ENCODE results near the gene OR2AG1.

The OR2AG1 gene

GRCh38 chr11:6782720-6783119 is at the start of gene OR2AG1:
Gene OR2AG1, plus strand, starts transcription at chr11:6783020. Its CDS starts 2,018 bp downstream, at chr11:6785038.
- TF ChIP-seq, protein P1, sequence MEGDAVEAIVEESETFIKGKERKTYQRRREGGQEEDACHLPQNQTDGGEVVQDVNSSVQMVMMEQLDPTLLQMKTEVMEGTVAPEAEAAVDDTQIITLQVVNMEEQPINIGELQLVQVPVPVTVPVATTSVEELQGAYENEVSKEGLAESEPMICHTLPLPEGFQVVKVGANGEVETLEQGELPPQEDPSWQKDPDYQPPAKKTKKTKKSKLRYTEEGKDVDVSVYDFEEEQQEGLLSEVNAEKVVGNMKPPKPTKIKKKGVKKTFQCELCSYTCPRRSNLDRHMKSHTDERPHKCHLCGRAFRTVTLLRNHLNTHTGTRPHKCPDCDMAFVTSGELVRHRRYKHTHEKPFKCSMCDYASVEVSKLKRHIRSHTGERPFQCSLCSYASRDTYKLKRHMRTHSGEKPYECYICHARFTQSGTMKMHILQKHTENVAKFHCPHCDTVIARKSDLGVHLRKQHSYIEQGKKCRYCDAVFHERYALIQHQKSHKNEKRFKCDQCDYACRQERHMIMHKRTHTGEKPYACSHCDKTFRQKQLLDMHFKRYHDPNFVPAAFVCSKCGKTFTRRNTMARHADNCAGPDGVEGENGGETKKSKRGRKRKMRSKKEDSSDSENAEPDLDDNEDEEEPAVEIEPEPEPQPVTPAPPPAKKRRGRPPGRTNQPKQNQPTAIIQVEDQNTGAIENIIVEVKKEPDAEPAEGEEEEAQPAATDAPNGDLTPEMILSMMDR (IDR thresholded peaks at IDR 0.05; ENCODE audit: control extremely low read depth, extremely low read depth, low read depth, missing control alignments), result no peak
- POLR2A ChIA-PET, result no interaction called here
- CTCF ChIA-PET, result interaction anchor here (0.9 to 1.8 kb wide), 4 partner anchors 17 to 66 kb away, joined by 3 to 6 read pairs (median 3); partner anchors contain the start of gene OR6A2
- DNase-seq (ENCODE audit: extremely low spot score), result no peak

GRCh38 chr11:6733326-6734275 is 49.2 kb upstream of the OR2AG1 start:
- no peak for DNase-seq (ENCODE audit: extremely low spot score)
- ChIA-PET POLR2A (no interaction called here), CTCF (interaction anchor here (0.9 to 10.9 kb wide), 7 partner anchors 8 to 35 kb away, joined by 3 to 259 read pairs (median 4); no protein-coding TSS in a partner anchor)
- TF ChIP-seq, protein P1 (IDR thresholded peaks at IDR 0.05; ENCODE audit: control extremely low read depth, extremely low read depth, low read depth, missing control alignments), result no peak

- CTCF ChIA-PET, result interaction anchor here (1.2 to 10.9 kb wide), 6 partner anchors 9 to 544 kb away, joined by 3 to 259 read pairs (median 6); no protein-coding TSS in a partner anchor
- TF ChIP-seq, protein P1 (IDR thresholded peaks at IDR 0.05; ENCODE audit: control extremely low read depth, extremely low read depth, low read depth, missing control alignments), result no peak
- DNase-seq (ENCODE audit: extremely low spot score), result no peak
- POLR2A ChIA-PET, result no interaction called here
Observed at GRCh38 chr11:6734616-6735015, 48.2 kb upstream of the OR2AG1 start.

DNA sequence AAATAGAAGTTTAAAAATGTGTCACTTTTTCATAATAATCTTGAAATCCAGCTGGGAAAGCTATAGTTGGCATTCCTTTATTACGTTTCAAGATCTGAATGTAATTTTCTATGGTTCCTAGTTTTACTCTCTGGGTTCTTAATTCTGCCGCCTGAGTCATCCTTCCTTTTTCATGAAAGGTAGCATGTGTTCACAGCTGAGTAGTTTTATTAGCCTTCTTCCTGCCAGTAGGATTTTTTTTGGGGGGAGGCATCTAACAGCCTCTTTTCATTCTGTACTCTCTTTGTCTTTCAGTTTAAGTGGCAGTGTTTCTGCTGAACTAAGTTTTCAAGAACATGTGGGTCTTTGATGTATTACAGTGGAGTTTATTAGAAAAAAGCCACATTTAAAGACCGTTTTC is 47.5 kb upstream of the OR2AG1 start:
- no peak for DNase-seq (ENCODE audit: extremely low spot score)
- ChIA-PET CTCF (interaction anchor here (1.2 to 10.9 kb wide), 9 partner anchors 8 to 960 kb away, joined by 3 to 259 read pairs (median 5); no protein-coding TSS in a partner anchor), POLR2A (no interaction called here)
- TF ChIP-seq, protein P1 (IDR thresholded peaks at IDR 0.05; ENCODE audit: control extremely low read depth, extremely low read depth, low read depth, missing control alignments), result no peak

DNA sequence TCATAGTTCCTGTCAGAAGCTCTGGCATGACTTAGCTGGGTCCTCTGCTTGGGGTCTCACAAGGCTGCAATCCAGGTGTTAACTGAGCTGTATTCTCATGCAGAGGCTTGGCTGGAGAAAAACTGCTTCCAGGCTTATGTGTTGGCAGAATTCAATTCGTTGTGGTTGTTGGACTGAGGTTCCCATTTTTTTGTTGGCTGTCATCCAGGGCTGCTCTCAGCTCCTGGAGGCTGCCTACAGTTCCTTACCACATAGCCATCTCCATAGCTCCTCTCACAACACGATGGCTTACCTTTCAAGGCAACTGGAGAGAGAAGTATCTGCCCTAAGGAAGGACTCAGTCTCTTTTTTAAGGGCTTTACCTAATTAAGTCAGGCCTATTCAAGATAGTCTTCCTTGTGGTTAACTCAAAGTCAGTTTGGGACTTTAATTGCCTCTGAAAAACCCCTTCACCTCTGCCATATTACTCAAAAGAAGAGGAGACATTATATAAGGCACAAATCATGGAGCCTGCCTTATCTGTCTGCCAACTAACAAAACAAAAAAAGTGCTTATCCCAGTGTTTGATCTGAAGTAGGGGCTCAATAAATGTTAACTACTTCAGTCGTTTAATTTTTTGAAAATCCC is 46.2 kb upstream of the OR2AG1 start:
- POLR2A ChIA-PET, result no interaction called here
- CTCF ChIA-PET, result interaction anchor here (1.0 to 10.9 kb wide), 14 partner anchors 8 to 959 kb away, joined by 3 to 259 read pairs (median 4); partner anchors contain the start of genes OR2AG2 and TPP1
- TF ChIP-seq, protein P1 (IDR thresholded peaks at IDR 0.05; ENCODE audit: control extremely low read depth, extremely low read depth, low read depth, missing control alignments), result no peak
- DNase-seq (ENCODE audit: extremely low spot score), result no peak

- peak; percentile 58 for DNase-seq (ENCODE audit: extremely low spot score)
- CTCF ChIA-PET, result interaction anchor here (0.6 to 10.9 kb wide), 24 partner anchors 9 to 944 kb away, joined by 3 to 259 read pairs (median 4); partner anchors contain the start of genes MRPL17 and TPP1
- POLR2A ChIA-PET, result interaction anchor here (0.6 kb wide), 1 partner anchor 288 kb away, joined by 3 read pairs; no protein-coding TSS in a partner anchor
- TF ChIP-seq, protein P1 (IDR thresholded peaks at IDR 0.05; ENCODE audit: control extremely low read depth, extremely low read depth, low read depth, missing control alignments), result peak; percentile 66
Observed at GRCh38 chr11:6737872-6738466, 44.9 kb upstream of the OR2AG1 start.

Measured in GM10248 (cell line).